Neuronal stem cell (in vitro differentiated cells): ENCODE results near the gene B4GALT1.

ENCODE experiments used
- DNase-seq: peaks from one replicate; pipeline ENCODE4 v3.0.0-alpha.2; 2013; ENCODE audit warnings: low spot score
- H2AFZ ChIP-seq: one replicate; pipeline ENCODE4 v1.6.1; 2013; ENCODE audit warnings: mild to moderate bottlenecking, low read length, inconsistent platforms
- H2AK5ac ChIP-seq: 2 replicates; pipeline ENCODE4 v1.6.1; 2013; ENCODE audit warnings: low read depth, mild to moderate bottlenecking, inconsistent platforms, low read length, moderate library complexity, mixed read lengths
- H2BK120ac ChIP-seq: 2 replicates; pipeline ENCODE4 v1.6.1; 2013; ENCODE audit warnings: low read depth, mild to moderate bottlenecking, inconsistent platforms, low read length, moderate library complexity, mixed read lengths
- H2BK12ac ChIP-seq: one replicate; pipeline ENCODE4 v1.6.1; 2013; ENCODE audit warnings: low read length, inconsistent platforms
- H2BK15ac ChIP-seq: 2 replicates; pipeline ENCODE4 v1.6.1; 2013; ENCODE audit warnings: mild to moderate bottlenecking, low read length, inconsistent platforms, mixed read lengths
- H2BK5ac ChIP-seq: one replicate; pipeline ENCODE4 v1.6.1; 2013; ENCODE audit warnings: inconsistent platforms, mild to moderate bottlenecking, low read length, moderate library complexity
- H3K14ac ChIP-seq: one replicate; pipeline ENCODE4 v1.6.1; 2013; ENCODE audit warnings: low read length, inconsistent platforms
- H3K18ac ChIP-seq: 2 replicates; pipeline ENCODE4 v1.6.1; 2013; ENCODE audit warnings: low read length, inconsistent platforms
- H3K23ac ChIP-seq: 2 replicates; pipeline ENCODE4 v1.6.1; 2013; ENCODE audit warnings: low read depth, mild to moderate bottlenecking, mixed read lengths, low read length, inconsistent platforms; ENCODE audit not compliant: poor library complexity
- H3K27ac ChIP-seq: replicated peaks from 3 replicates; pipeline ENCODE4 v1.5.1; 2013; ENCODE audit warnings: low read length, inconsistent platforms
- H3K27me3 ChIP-seq, 3 experiments: 2 replicates each; pipeline ENCODE4 v1.6.1; 2013; ENCODE audit warnings: low read length in 3 of 3, mild to moderate bottlenecking in 2 of 3, inconsistent platforms in 1 of 3, low read depth in 1 of 3, mixed read lengths in 1 of 3, moderate library complexity in 1 of 3; ENCODE audit not compliant: control insufficient read depth in 3 of 3, insufficient read depth in 3 of 3
- H3K36me3 ChIP-seq, 2 donors: replicated peaks in 1 of 2; 2 replicates each; pipeline ENCODE4 v1.6.1; 2013; ENCODE audit warnings: low read length in 2 of 2; ENCODE audit not compliant: control insufficient read depth in 2 of 2, insufficient read depth in 2 of 2
- H3K4ac ChIP-seq: 2 replicates; pipeline ENCODE4 v1.6.1; 2013; ENCODE audit warnings: inconsistent platforms, mild to moderate bottlenecking, low read length, moderate library complexity
- H3K4me1 ChIP-seq, 2 donors: 1 replicate in 1 of 2; 2 replicates in 1 of 2; pipeline ENCODE4 v1.6.1; 2013; ENCODE audit warnings: low read length in 2 of 2, low read depth in 1 of 2; ENCODE audit not compliant: control insufficient read depth in 2 of 2, insufficient read depth in 1 of 2
- H3K4me2 ChIP-seq: one replicate; pipeline ENCODE4 v1.6.1; 2013; ENCODE audit warnings: mild to moderate bottlenecking, low read length, inconsistent platforms; ENCODE audit not compliant: insufficient read depth, poor library complexity, severe bottlenecking
- H3K4me3 ChIP-seq, 2 donors: 2 replicates each; pipeline ENCODE4 v1.5.1; 2013; ENCODE audit warnings: low read length in 2 of 2, mild to moderate bottlenecking in 2 of 2, inconsistent platforms in 1 of 2, moderate library complexity in 1 of 2
- H3K79me1 ChIP-seq: one replicate; pipeline ENCODE4 v1.6.1; 2013; ENCODE audit warnings: low read depth, mild to moderate bottlenecking, inconsistent platforms, low read length, moderate library complexity
- H3K9ac ChIP-seq: one replicate; pipeline ENCODE4 v1.6.1; 2013; ENCODE audit warnings: mild to moderate bottlenecking, low read depth, low read length, inconsistent platforms; ENCODE audit not compliant: poor library complexity
- H3K9me3 ChIP-seq, 2 donors: replicated peaks in 1 of 2; 2 replicates each; pipeline versions ENCODE3 to v1.6.1; 2013; ENCODE audit warnings: low read length in 2 of 2, mild to moderate bottlenecking in 2 of 2, inconsistent platforms in 1 of 2, low read depth in 1 of 2, mixed read lengths in 1 of 2, moderate library complexity in 1 of 2; ENCODE audit not compliant: control insufficient read depth in 2 of 2, insufficient read depth in 1 of 2
- H4K8ac ChIP-seq: one replicate; pipeline ENCODE4 v1.6.1; 2013; ENCODE audit warnings: low read depth, mild to moderate bottlenecking, inconsistent platforms, low read length, moderate library complexity
- H4K91ac ChIP-seq: one replicate; pipeline ENCODE4 v1.6.1; 2013; ENCODE audit warnings: low read length, low read depth, mild to moderate bottlenecking, inconsistent platforms; ENCODE audit not compliant: poor library complexity
- WGBS, 2 donors: extraction: QIAGEN DNeasy Blood & Tissue Kit; methylation state at CpG; one replicate each; pipeline ENCODE4 v1.1.7; 2013; ENCODE audit warnings: missing lambda C conversion rate in 2 of 2, mixed read lengths in 1 of 2; ENCODE audit not compliant: insufficient read length in 2 of 2, insufficient replicate concordance in 1 of 2; ENCODE audit errors: extremely low coverage in 2 of 2; 5-methylcytosine and 5-hydroxymethylcytosine counted together

Gene B4GALT1

GRCh38 chr9:33157960-33158842, 8.9 kb downstream of the B4GALT1 start:
- Histone ChIP-seq H3K23ac (no peak overlapping the region), H3K4me1 (peaks cover 24 to 46% of the 10 kb centered on the region in 2 donors), H2AK5ac (no peak overlapping the region), H2AFZ (peak overlapping the region; percentile 4), H3K27ac (no peak overlapping the region), H4K8ac (no peak overlapping the region), H3K4me2 (no peak overlapping the region), H3K14ac (no peak overlapping the region), H3K18ac (no peak overlapping the region), H3K9me3 (no peaks in the 10 kb centered on the region), H2BK12ac (no peak overlapping the region), H3K36me3 (no peaks in the 10 kb centered on the region), H3K9ac (no peak overlapping the region), H3K4me3 (no peak overlapping the region), H2BK5ac (no peak overlapping the region), H4K91ac (no peak overlapping the region), H2BK15ac (peak overlapping the region; percentile 50), H3K27me3 (no peaks in the 10 kb centered on the region), H3K4ac (no peak overlapping the region), H3K79me1 (no peaks in the 10 kb centered on the region), H2BK120ac (no peak overlapping the region)
- no peak for DNase-seq
- WGBS, 2 donors: no CpG with 5 or more reads among the region's 6 CpGs

- Histone ChIP-seq H3K4me1 (peaks cover 17 to 32% of the 10 kb centered on the region in 2 donors), H3K27ac (no peak overlapping the region)
- no peak for DNase-seq
These were observed 11.7 kb downstream of the B4GALT1 start for GRCh38 chr9:33155393-33155792.

GRCh38 chr9:33154371-33154770, 12.8 kb downstream of the B4GALT1 start:
- Histone ChIP-seq H2BK5ac (no peak overlapping the region), H3K36me3 (no peaks in the 10 kb centered on the region), H3K9me3 (no peaks in the 10 kb centered on the region), H3K79me1 (no peaks in the 10 kb centered on the region), H2BK15ac (no peak overlapping the region), H3K18ac (no peak overlapping the region), H2BK12ac (no peak overlapping the region), H3K9ac (no peak overlapping the region), H3K4ac (no peak overlapping the region), H4K8ac (no peak overlapping the region), H3K27me3 (no peaks in the 10 kb centered on the region), H3K14ac (no peak overlapping the region), H3K27ac (no peak overlapping the region), H2BK120ac (no peak overlapping the region), H3K4me1 (peaks cover 13 to 21% of the 10 kb centered on the region in 2 donors), H3K4me2 (no peak overlapping the region), H4K91ac (no peak overlapping the region), H3K23ac (no peak overlapping the region), H2AK5ac (no peak overlapping the region), H3K4me3 (no peak overlapping the region), H2AFZ (no peak overlapping the region)
- no CpG with 5 or more reads among the region's 3 CpGs for WGBS, 2 donors
- no peak for DNase-seq

More at GRCh38 chr9:33155393-33155792, 11.7 kb downstream of the B4GALT1 start:
- no peak overlapping the region for H2BK12ac ChIP-seq
- no peak overlapping the region for H3K14ac ChIP-seq
- no peaks in the 10 kb centered on the region for H3K79me1 ChIP-seq
- H2BK5ac ChIP-seq: no peak overlapping the region
- H2AK5ac ChIP-seq: no peak overlapping the region
- no peak overlapping the region for H2AFZ ChIP-seq
- H3K9ac ChIP-seq: no peak overlapping the region
- H3K4me2 ChIP-seq: no peak overlapping the region
- H3K18ac ChIP-seq: no peak overlapping the region
- H4K91ac ChIP-seq: no peak overlapping the region
- no peak overlapping the region for H2BK15ac ChIP-seq
- no CpG with 5 or more reads among the region's 4 CpGs for WGBS, 2 donors
- no peak overlapping the region for H3K23ac ChIP-seq
- H3K9me3 ChIP-seq: no peaks in the 10 kb centered on the region
- H3K36me3 ChIP-seq: no peaks in the 10 kb centered on the region
- no peak overlapping the region for H3K4me3 ChIP-seq
- H2BK120ac ChIP-seq: no peak overlapping the region
- H3K27me3 ChIP-seq: no peaks in the 10 kb centered on the region
- H3K4ac ChIP-seq: no peak overlapping the region
- H4K8ac ChIP-seq: no peak overlapping the region

GRCh38 chr9:33153666-33154065, 13.5 kb downstream of the B4GALT1 start:
- no peak overlapping the region for H2BK120ac ChIP-seq
- no peak overlapping the region for H3K4me3 ChIP-seq
- H3K14ac ChIP-seq: no peak overlapping the region
- no peaks in the 10 kb centered on the region for H3K27me3 ChIP-seq
- H3K18ac ChIP-seq: no peak overlapping the region
- no peaks in the 10 kb centered on the region for H3K36me3 ChIP-seq
- H3K9me3 ChIP-seq: no peaks in the 10 kb centered on the region
- no peak overlapping the region for H2BK15ac ChIP-seq
- H3K27ac ChIP-seq: no peak overlapping the region
- no peak for DNase-seq
- H2AFZ ChIP-seq: no peak overlapping the region
- no CpG with 5 or more reads among the region's 5 CpGs for WGBS, 2 donors
- H4K91ac ChIP-seq: no peak overlapping the region
- no peak overlapping the region for H3K23ac ChIP-seq
- no peak overlapping the region for H2AK5ac ChIP-seq
- H3K4ac ChIP-seq: no peak overlapping the region
- peaks cover 8 to 15% of the 10 kb centered on the region in 2 donors for H3K4me1 ChIP-seq
- H3K9ac ChIP-seq: no peak overlapping the region
- no peak overlapping the region for H4K8ac ChIP-seq
- no peak overlapping the region for H2BK12ac ChIP-seq
- H3K79me1 ChIP-seq: no peaks in the 10 kb centered on the region
- H2BK5ac ChIP-seq: no peak overlapping the region
- H3K4me2 ChIP-seq: no peak overlapping the region
